Erythroblast (primary cell): ENCODE results near the gene CISD1.

Experiments
- DNase-seq, 2 experiments: peaks; one replicate each; lab custom pipeline; 2025; lab: John Stamatoyannopoulos, UW
- GATA1 ChIP-seq: IDR thresholded peaks from 2 replicates; pipeline ENCODE4 v1.6.1; 2011; ENCODE audit warnings: low read depth, mild to moderate bottlenecking, control low read depth, low read length, moderate library complexity
- POLR2A ChIP-seq: IDR thresholded peaks from 2 replicates; pipeline ENCODE4 v1.6.1; 2011; ENCODE audit warnings: mild to moderate bottlenecking, low read length

The CISD1 gene

DNA sequence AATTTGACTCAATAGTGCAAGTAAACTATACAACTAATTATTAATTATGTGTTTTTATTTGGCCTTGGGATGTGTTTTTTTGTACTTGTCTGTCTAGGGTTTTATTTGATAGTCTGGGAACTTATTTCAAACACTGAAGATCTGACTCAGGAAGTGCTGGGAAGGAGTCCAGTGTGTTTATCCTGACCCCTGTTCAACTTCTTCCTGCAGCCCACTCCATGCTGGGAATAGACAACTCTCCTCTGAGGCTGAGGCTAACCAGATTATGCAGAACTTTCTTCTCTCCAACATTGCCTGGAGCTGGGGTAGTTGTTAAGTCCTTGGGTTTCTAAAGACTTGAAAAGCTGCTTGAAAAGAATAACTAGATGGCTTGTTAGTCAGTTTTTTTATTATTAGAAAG, 6.9 kb downstream of the CISD1 start:
- DNase-seq, result no peak

DNA sequence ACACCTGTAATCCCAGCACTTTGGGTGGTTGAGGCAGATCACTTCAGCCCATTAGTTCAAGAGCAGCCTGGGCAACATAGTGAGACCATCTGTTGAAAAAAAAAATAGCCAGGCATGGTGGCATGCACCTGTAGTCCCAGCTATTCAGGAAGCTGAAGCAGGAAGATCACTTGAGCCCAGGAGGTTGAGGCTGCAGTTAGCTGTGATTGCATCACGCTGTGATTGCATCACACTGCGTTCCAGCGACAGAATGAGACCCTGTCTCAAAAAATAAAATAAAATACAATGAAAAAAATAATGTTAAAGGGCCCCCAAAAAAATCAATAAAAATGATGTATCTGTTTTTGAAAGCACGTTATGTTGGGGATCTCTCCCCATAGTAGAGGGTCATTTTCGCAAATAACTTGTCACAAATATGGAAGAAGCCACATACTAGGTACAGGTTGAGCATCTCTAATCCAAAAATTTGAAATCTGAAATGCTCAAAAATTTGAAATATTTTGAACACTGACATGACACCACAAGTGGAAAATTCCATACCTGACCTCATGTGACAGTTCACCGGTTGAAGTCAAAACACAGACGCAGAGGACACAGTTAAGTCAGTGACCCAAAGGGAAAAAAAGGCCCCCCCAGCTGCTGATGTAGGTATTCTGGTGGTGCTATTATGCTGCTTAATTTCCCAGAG, 9.5 kb downstream of the CISD1 start:
- no peak for TF ChIP-seq GATA1
- no peak for DNase-seq

More for the DNA sequence above, 6.9 kb downstream of the CISD1 start:
- TF ChIP-seq GATA1 (no peak), POLR2A (no peak)

DNA sequence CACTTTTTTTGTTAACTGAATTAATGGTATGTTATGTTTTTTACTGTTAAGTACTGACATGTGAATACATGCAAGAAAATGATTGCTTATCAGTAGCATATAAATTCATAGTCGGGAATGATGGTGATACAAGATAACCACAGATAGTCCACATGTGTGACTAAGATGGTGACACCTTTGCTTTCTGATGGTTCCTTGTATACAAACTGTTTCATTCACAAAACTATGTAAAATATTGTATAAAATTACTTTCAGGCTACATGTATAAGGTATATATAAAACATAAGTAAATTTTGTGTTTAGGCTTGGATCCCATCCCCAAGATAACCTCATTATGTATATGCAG, 10.0 kb downstream of the CISD1 start:
- TF ChIP-seq GATA1 (no peak), POLR2A (no peak)
- DNase-seq, result no peak

DNA sequence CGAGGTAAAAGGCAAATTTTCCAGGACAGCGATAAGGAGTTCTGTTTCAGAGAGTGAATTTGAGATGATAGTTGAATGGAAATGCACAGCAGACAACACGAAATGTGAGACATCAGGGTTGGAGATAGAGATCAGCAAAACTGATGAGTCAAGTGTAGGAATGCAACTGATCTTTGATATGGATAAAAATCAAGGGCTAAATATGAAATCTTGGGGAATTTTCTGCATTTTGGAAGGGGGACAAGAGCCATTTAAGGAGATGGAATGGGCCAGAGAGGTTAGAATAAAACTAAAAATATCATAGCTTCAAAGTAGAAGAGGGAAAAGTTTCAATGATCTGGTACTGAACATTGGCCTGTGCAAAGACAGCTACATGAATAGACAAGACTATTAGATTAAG, 11.5 kb downstream of the CISD1 start:
- DNase-seq, result no peak
- no peak for TF ChIP-seq POLR2A
- no peak for TF ChIP-seq GATA1

DNA sequence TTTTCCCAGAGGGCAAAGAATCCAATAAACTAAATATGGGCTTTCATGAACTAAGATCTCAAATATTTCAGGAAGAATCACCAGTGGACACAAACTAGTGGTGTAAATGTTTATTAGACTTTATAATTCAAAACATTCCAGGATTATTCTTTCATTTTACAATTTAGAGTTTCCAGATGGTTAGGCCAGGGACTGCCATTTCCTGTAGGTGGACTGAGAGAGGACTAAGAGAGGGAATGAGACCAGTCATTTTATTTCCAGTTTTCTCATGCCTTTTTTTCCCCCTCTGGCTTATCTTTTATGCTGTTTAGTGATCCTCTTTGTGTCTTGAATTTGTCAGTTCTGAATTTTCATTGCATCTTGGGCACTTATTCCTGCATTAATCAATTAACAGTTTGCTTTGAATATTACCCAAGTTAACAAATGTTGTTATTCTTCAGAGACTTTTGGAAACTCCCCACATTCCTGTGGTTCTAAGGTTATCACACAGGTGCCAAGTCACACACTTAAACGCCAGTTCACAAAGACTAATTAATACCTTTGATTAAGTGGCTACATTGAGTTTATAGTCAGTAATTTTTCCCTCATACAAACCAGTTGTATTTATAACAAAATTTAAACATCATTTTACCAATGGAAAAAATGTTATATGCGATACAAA, 12.3 kb downstream of the CISD1 start:
- DNase-seq, result no peak

DNA sequence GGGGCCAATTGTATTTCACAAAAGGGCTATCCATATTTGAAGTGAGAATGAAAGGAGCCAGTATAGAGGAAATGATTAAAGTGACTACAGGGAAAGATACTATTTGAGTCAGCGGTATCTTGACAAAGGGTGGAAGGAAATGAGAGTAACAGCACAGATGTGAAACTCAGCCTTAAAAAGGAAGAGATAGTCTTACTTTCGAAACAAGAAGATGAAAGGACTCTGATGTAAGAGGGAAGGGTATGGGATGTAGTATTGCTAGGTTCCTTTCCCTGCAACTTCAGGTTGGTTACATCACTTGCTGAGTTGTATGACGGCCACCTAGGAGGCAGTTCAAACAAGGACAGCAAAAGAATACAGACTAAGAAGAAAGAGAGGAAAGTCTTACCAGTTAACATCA, 13.7 kb downstream of the CISD1 start:
- DNase-seq, result peak in 1 of 2 experiments; percentile 1

More for the DNA sequence above, 12.3 kb downstream of the CISD1 start:
- TF ChIP-seq GATA1 (no peak), POLR2A (no peak)

DNA sequence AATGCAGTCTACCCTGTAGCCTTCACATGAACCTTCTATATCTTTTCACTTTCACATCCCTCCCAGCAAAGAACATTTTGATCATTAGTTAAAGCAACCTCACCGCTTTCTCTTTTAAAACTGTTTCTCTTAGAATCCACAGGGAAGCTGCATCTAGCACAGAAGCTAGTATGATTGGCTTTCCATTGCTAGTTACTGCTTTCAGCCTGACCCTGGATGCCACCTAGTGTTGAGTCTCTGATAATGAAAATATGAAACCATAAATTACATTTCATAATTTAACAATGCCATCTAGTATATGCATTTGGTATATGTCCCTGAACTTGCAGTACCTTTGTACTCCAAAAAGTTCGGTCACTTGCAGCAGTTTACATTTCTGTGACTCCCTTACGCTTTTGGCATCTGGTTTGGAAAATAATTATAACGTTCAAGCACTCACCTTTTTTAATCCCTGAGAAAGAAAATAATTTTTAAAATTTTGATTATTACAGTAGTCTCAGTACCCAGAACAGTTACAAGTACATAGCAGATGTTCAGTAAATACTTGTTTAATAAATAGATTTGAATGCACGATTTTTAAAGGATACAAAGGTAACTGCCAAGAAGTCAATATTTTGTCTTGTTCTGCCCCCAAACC, 22.7 kb downstream of the CISD1 start:
- peak; percentile 55 to 68 for DNase-seq
- TF ChIP-seq POLR2A, result no peak
- TF ChIP-seq GATA1, result no peak

More for the DNA sequence above, 13.7 kb downstream of the CISD1 start:
- TF ChIP-seq GATA1 (no peak), POLR2A (no peak)

DNA sequence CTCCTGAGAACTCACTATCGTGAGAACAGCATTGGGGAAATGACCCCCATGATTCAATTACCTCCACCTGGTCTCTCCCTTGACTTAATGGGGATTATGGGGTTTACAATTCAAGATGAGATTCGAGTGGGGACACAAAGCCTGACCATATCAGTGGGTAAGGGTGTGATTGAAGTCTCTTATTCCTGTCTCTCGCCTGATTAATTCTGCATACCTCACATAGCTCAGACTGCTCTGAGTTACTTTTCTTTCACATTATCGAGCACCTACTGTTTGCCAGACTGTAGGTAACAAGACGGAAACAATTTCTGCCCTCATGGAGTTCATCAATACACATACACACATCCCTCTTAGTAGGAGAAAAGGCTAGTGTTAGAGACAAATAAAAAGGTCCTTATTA, 25.0 kb downstream of the CISD1 start:
- TF ChIP-seq GATA1 (no peak), POLR2A (no peak)
- no peak for DNase-seq

DNA sequence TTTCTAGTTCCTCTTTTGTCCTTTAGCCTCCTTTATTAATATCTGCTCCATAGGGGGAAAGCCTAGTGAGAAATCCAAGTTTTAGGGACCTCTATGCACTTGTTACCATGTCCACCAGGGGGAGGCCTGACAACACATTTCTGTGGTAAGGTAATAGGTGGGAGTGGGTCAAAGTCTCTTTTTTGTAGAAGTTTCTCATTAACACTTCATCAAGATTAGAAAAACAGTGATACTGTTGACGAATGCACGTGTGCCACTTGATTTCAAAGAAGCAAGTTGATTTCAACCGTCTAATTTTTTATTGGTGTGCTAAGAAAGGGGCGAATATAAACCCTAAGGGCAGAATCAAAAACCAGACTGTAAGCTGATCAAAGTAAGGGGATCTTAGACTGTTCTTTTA, 30.6 kb downstream of the CISD1 start:
- DNase-seq, result peak; percentile 47 to 72
- TF ChIP-seq GATA1 (no peak), POLR2A (no peak)

DNA sequence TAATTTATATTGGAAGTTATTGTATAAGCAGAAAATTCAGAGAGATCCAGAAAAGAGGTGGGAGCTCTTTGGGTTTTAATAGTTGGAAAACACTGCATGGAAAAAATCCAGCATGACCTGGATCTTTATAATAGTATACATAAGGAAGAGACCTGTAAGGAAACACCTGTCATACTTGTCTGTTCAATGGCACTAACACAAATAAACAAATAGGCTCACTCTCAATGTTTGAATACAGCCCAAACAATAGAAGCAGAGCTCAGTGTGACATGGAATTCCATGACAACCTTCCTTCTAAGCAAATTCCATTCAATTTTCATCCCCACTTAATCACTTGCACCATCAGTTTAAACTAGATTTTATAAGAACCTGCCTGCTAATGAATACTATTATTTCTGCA, 31.7 kb downstream of the CISD1 start:
- TF ChIP-seq GATA1 (no peak), POLR2A (no peak)
- no peak for DNase-seq

DNA sequence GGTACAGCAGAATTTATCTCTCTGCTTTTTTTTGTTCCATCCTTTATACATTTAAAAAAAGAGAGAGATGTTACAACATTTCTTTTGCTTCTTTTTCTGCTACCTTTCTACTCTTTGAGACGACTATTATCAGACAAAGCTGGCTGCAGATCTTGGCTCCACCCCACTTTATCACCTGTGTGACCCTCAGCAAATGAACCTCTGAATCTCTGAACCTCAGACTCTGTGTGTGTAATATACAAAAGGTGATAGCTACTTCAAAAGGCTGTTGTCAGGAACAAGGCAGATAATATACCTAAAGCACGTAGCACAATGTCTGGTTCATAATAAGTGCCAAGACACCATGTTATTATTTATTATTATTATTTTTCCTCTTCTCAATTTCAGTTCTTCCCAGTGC, 33.3 kb downstream of the CISD1 start:
- DNase-seq, result no peak

DNA sequence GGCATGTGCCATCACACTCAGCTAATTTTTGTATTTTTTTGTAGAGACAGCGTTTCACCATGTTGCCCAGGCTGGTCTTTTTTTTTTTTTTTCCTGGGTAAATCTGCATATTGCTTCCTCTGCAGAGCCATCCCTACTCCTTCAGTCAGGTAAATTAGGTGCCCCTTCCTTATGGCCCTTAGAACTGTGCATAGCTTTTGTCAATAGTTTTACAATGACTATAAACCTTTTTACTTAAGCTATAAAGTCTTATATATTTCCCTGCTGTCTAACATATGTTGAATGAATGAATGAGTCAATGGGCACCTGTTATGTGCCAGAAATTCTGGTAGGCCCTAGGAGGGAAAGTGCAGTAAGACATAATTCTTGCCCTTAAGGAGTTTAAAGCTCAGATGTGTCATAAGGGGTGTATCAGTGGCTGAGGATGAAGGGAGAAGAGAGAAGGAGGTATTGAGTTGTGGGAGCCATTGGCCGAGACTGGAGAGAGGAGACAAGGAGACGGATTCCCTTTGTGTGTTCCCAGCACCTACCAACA, 35.2 kb downstream of the CISD1 start:
- TF ChIP-seq POLR2A (no peak), GATA1 (no peak)
- DNase-seq, result no peak

More for the DNA sequence above, 33.3 kb downstream of the CISD1 start:
- TF ChIP-seq POLR2A (no peak), GATA1 (no peak)

DNA sequence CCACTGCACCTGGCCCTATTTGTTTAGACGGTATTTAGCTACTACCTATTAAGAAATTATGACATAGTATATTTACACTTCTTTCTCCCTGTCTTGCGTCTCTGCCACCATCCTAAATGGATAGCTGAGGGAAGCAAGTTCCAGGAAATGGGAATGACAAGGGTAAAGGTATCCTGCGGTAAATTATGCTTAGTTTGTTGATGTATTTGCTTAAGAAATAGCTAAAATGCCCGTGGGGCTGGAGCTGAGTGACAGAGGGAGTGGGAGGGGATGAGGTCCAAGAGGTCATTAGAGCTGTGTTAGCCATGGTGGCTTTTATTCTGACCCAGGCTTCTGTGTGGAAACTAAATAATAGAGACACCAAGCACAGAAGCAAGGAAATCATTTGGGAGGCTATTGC, 36.9 kb downstream of the CISD1 start:
- TF ChIP-seq GATA1, result no peak
- no peak for TF ChIP-seq POLR2A
- no peak for DNase-seq

DNA sequence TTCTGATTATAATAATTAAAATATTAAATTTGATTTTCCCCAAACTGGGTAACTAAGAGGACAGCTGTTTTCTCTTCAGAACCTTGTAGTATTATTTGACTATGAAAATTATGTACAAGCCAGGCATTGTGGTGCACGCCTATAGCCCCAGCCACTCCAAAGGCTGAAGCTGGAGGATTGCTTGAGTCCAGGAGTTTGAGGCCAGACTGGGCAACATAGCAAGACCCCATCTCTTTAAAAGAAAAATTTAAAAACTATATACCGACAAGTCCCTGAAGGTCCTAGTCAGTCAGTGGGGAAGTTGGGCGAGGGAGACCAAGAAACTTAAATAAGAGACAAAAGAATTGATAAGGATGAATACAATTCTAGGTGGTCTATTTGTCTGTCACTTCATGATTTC, 38.7 kb downstream of the CISD1 start:
- TF ChIP-seq GATA1 (no peak), POLR2A (no peak)

More for the DNA sequence above, 38.7 kb downstream of the CISD1 start:
- no peak for DNase-seq
